NCI-H345 (cell line): Measurements from ENCODE around the gene ADAMTS13.

Experiments used
- DNase-seq: peaks from one replicate; lab custom pipeline; 2025; lab: John Stamatoyannopoulos, UW

Gene ADAMTS13

GRCh38 chr9:133490865-133491655, 68.9 kb downstream of the ADAMTS13 start:
- no peak for DNase-seq

GRCh38 chr9:133491656-133491925, 69.4 kb downstream of the ADAMTS13 start:
- no peak for DNase-seq

GRCh38 chr9:133492061-133493021, 70.2 kb downstream of the ADAMTS13 start:
- no peak for DNase-seq

- DNase-seq: no peak
Observed at GRCh38 chr9:133493428-133493827, 71.3 kb downstream of the ADAMTS13 start.

- DNase-seq: no peak
Observed at GRCh38 chr9:133493845-133494540, 71.8 kb downstream of the ADAMTS13 start.

- DNase-seq: no peak
Observed at GRCh38 chr9:133494636-133495326, 72.6 kb downstream of the ADAMTS13 start.

- DNase-seq: no peak
Observed at GRCh38 chr9:133495327-133496293, 73.4 kb downstream of the ADAMTS13 start.

GRCh38 chr9:133496861-133497842, 75.0 kb downstream of the ADAMTS13 start:
- no peak for DNase-seq

- DNase-seq: no peak
Observed at GRCh38 chr9:133499132-133499891, 77.1 kb downstream of the ADAMTS13 start.

- no peak for DNase-seq
Observed at GRCh38 chr9:133499892-133500270, 77.7 kb downstream of the ADAMTS13 start.

- no peak for DNase-seq
Observed at GRCh38 chr9:133502112-133502511, 79.9 kb downstream of the ADAMTS13 start.

GRCh38 chr9:133505186-133505830, 83.1 kb downstream of the ADAMTS13 start:
- no peak for DNase-seq

- DNase-seq: no peak
Observed at GRCh38 chr9:133505901-133506652, 83.9 kb downstream of the ADAMTS13 start.

GRCh38 chr9:133506653-133507038, 84.5 kb downstream of the ADAMTS13 start:
- no peak for DNase-seq

GRCh38 chr9:133507246-133507965, 85.2 kb downstream of the ADAMTS13 start:
- no peak for DNase-seq

- DNase-seq: no peak
Observed at GRCh38 chr9:133508046-133508445, 85.9 kb downstream of the ADAMTS13 start.
